Stimulated activated CD4-positive, alpha-beta T cell treated with anti-CD3 and anti-CD28 coated beads, Interleukin-15, amount 100 ng/mL, for 24 hours (primary cell): ENCODE data around the gene ADAMTS15.

Experiments used
- DNase-seq: peaks from one replicate; pipeline ENCODE4 v3.0.0-alpha.2; 2020

The ADAMTS15 gene

DNA sequence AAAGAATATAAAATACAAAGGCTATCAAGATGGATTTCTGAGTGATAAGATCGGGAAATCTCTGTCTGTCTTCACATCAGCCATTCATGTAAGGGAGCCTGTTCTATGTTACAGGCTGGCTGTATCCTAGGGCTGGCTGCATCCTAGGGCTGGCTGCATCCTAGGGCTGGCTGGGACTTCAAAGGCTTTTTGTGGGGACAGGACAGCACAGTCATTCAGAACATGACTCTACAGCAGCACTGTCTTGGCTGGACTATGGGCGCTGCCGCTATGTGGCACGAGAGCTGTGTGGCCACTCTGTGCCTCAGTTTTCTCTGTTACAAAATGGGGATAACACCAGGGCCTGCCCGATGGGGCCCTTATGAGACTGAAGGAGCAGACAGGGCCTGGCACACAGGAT, 30.2 kb upstream of the ADAMTS15 start:
- no peak for DNase-seq

DNA sequence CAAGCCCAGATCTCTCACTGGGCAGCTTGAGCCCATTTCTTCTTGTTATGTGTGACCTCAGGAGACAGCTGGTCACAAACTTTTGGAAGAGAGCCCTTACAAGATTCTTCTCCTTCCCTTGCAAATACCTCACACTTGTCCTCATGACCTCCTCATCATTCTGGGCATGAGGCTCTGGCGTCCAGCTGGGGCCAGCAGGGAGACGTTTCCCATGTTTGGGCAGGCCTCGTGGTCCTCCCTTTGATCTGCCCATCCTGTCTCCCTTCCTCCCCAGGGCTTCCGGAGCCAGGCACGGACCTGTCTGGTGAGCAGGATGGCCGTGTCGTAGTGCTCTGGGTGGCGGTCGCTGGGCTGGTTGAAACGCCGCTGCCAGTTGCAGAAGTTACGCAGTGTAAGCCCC, 29.7 kb upstream of the ADAMTS15 start:
- no peak for DNase-seq

DNA sequence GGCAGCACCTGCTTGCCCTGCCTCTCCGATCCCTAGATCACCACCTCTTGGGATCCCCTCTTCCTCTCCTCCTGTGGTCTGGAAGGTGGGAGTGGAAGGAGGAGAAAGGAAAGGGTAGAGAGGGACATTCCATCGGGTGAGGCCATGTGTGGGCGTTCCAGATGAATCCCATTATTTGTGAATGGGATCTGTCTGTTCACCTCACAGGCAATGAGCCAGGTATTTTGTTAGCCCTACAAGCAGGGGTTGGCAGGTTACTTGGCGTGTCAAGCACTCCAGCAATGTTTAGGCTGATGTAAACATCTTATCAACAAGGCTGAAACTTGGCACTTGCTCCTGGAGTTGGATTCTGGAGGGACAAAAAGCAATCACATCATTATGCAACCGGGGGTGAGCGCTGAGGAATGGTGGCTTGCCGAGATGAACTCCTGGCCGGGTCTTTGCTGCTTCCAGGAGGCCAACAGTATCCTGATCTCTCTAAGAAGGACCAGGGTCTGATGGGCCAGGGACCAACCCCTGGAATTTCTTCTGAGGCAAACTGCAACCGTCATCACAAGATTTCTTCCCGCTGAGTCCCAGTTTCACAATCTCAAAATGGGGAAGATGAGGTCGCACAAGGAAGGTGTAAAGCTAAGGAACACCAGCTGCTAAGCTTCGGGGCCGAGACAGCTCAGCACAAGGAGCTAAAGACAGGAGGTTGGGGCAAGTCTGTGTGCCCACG, 27.8 kb upstream of the ADAMTS15 start:
- no peak for DNase-seq

DNA sequence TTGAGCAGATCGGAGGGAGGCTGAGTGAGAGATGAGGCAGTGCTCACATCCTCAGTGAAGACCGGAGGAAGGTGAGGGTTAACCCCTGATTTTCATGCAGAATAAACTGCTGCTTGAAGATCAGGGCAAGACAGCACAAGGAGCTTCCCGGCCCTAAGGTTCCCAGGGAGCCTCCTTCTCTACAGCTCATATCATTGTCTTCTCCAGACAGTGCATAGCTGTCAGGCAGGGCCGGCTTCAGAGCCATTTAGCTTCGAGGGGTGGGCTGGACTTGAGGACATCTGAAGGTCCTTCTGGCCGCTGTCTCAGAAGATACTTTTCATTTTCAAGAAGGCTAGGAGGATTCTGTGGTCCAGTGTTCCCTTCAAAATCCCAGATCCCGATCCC, 27.3 kb upstream of the ADAMTS15 start:
- no peak for DNase-seq

DNA sequence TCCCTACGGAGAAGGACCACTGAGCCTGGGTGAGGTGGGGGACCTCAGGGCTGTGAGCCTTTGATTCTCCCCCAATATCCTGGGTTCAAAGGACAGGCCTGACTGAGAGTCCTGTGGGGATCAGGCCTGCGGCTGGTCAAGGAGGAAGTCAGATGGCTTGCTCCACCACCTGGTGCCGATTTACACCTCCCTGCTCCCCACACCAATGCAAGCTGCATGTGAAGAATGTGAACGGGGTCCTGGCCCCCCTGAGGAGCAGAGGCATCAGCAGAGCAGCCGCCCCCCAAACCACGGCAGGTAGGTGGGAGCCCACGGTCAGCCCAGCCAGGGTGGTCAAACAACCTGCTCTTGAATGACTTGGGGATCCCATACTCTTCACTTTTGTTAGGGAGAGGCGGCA, 26.7 kb upstream of the ADAMTS15 start:
- no peak for DNase-seq

DNA sequence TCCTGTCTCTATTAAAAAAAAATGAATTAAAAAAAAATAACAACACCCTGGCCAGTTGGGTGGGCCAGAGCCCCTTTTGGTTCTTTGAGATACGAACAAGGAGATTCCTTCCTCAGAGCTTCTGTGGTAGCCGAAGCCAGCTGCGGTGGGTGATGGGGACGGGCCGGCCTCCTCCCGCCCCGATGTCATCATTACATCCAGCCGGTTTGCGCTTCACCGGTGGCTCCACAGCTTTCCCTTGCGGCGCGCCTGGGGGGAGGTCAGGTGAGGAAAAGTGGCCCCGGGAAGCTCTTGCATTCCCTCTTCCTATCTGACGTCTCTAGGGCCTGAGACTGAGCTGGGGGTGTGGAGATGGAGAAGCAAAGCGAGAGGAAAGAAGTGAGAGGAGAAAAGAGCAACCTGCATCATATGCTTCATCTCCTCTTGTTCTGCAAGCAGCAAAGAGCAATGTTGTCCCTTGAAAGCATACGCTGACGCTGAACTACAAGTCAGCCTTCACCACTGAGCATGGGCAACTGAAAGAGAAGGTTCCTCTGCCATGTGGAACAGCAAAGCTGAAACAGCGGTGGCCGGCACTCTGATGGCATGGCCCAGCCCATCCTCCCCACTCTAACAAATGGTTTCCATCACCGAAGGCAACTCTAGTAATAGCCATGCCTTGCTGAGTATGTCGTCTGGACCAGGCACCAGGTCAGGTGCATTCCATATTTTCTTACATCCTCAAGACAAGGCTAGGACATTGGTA, 26.0 kb upstream of the ADAMTS15 start:
- DNase-seq, result no peak

DNA sequence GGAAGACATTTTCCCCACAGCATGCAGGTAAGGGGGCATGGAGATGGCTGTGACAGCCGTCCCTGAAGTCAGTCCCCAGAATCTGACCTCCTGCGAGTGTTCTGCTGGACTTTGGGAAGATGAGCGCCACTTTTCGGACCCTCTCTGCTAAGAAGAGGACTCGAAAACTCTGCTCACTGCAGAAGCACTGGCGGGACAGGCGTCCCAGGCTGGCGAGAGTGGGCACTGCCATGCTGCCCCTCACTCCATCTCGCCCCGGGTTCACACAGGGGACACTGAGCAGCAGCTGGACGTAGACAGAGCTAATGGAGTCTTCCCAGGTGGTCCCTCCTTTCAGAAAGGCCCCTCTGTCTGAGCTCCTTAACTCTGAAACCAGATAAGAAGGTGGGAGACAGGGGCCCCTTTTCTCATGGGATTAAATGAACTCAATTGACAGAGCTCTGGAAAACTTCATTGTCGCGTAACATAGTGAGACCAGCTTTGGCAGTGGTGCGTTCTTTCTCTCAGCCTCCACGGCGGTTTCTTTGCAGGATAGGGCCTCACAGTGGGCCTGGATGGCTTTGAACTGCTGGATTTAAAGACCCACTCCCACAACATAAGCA, 24.8 kb upstream of the ADAMTS15 start:
- no peak for DNase-seq

DNA sequence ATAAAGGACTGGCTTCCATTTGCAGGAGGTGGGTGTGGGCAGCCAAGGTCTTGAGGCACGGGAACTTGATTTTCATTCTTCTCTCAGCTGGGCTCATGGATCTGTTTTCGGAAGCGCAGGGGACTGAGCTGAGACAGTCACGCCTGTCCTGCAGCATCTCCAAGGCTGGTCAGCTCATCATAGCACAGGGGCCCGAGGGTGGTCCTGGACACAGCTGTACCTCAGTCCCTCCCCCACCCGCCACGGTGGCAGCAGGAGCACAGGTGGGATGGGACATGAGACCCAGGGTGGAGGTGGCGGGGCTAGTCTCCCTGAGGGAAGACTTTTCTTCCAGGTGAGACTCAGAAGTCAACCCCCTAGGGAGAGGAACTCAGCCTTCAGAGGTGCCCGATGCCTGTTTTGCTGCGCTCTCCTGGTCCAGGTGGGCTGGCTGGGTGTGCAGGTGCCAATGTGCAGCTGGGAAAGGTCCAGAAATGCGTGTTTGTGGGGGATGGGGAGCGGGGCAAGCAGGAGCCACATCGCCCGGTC, 23.8 kb upstream of the ADAMTS15 start:
- DNase-seq, result no peak

DNA sequence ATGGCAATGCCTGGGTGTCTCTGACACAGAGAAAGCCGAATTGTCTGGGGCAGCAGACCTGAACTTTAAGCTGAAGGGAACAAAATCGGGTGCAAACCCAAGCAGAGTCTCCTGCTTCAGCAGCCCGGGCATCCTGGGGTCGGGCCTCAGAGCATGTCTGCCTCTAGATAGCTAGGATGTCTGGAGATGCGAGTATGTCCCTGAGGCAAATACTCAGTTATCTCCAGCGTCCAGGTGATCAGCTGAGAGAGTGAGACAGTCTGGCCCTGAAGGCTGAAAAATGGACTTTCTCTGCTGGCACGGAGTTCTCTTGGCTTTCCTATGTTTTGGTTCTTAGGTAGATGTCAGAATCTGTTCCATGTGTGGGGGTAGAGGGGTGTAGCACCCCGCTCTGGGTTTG, 23.3 kb upstream of the ADAMTS15 start:
- no peak for DNase-seq

DNA sequence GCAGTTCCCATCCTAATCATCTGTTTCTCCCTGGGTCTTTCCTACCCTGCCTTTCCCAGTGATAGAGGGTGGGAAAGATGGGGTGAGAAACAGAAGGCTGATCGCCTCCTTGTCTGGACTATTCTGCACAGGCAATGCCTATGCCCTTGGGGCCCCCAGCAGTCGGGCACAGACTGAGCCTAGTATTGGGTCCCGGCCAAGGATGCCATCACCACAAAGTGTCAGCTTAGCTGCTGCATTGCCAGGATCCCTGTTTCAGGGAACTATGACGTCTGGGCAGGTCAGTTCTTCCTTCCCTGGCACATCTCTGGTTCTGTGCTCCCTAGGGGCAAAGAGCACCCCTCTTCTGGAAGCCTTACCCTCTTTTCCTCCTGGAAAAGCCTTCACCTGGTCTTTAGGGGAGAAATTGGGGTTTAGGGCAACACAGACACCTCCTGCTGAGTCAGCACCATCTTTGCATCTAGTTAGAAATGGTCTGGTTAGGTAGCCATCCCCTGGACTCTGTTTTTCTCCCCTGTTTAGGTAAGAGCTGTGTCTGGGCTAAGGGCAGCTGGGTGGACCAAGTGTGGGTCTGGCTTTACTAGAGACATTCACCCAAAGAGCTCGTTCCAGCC, 22.1 kb upstream of the ADAMTS15 start:
- DNase-seq, result no peak

DNA sequence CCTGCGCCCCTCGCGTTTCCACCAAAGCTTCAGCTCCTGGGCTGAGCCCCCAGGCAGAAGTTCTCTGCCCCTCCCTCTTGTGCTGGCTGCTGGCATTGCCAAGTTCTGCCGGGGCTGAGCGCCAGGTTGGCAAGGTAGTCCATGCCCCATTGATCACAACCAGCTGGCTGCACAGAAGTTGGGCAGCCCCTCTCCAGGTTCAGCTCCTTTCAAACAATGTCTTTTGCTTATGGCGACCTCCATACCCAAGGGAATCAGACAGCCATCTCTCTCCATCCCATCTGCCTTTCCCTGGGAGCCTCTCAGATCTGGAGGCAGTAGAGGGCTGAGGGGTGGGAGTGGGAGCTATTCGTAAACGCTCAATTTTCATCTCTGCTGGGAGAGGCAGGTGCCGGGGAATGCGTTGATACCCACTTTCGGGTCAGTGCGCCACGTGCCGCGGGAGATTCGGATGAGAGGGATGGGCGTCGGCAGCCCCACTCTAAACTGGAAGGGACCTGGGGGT, 21.6 kb upstream of the ADAMTS15 start:
- no peak for DNase-seq

DNA sequence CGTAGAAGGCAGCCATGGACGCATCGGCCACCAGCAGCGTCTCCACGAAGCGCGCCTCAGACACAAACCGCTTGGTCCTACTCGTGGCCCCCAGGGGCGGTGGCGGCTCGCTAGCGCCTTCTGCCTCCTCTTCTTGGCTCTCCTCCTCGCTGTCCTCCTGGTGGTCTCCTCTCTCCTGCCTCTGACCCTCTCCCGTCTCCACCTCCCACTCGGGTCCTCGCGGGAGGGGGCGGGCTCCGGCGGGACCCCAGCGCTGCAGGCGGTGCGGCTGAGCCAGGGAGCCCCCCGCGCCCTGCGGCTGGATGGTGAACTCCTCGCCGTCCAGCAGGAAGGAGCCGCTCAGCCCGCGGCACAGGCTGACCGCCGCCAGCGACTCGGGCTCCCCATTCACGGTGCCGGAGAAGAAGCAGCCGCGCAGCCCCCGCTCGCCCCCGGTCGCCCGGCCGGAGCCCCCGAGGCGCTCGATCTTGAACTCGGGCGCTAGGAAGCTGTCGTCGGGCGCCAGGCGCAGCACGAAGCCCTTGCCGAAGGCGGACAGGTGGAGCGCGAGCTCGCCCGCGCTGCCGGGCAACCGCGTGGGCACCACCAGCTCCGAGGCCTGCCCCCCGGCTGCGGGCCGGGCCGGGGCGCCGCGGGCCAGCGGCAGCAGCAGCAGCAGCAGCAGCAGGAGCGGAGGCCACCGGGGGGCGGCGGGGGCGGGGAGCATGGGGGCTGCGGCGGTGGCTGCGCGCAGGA, 20.7 kb upstream of the ADAMTS15 start:
- DNase-seq, result no peak

DNA sequence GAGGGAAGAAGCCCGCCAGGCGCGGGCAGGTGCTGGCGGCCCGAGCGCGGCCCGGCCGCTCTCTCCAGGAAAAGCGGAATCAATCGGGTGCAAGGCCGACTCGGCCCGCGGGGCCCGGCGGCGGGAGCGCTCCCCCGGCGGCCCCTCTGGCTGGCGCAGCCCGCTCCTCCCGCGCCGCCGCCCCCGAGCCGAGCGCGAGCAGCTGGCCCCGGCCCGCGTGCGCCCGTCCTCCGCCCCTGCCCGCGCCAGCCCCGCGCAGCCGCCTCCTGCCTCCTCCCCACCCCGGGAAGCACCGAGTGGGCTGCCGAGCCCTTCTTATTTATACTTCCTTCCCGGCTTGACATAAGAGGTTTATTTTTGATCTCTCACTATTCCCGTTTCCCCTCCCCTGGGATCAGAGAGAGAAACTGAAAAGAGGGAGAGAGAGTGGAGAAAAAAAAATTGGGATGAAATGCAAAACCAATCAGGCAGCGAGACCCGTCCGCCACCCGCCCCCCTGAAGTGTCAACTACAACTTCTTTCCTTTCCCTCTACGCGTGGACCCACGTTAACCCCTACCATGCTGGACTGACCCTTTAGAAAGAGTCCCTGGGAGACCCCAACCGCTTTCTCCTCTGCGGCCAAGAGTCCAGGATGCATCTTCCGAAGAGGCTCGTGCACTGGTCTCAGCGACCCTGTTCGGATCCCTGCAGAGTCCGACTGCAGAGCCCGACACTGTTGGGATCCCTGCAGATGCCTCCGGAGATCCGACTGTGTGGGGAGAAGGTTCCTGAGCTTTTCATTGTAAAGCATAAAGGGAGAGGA, 19.9 kb upstream of the ADAMTS15 start, which contains the start of gene ADAMTS8:
Gene ADAMTS8, minus strand, starts transcription at position 294 of the 804 bp plus-strand sequence. CDS start 323 bp downstream, outside the sequence.
- peak; percentile 21 for DNase-seq

DNA sequence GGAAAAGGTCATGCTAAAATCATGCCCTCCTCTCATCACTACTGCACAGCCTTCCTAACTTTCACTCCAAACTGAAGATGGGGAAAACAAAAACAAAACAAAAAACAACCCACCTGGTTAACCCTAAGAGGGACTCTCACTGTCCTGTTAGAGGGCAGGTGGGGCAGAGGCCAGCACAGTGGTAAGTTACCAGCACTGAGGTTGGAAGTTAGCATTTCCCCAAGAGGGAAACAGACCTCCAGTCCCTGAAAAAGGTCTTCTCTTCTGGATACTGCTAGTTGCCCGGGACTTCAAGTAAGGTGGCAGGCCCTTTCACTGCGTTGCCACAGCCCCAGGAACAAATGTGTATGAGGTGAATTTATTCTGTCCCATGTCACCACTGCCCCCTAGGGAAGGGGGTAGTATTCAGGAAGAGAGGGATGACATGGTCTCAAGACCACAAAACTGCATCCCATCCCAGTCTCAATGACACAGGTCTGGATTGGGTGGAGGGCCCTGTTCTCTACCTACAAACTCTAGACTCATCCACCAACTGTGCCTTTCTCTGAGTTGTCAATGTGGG, 19.2 kb upstream of the ADAMTS15 start:
- DNase-seq, result no peak

DNA sequence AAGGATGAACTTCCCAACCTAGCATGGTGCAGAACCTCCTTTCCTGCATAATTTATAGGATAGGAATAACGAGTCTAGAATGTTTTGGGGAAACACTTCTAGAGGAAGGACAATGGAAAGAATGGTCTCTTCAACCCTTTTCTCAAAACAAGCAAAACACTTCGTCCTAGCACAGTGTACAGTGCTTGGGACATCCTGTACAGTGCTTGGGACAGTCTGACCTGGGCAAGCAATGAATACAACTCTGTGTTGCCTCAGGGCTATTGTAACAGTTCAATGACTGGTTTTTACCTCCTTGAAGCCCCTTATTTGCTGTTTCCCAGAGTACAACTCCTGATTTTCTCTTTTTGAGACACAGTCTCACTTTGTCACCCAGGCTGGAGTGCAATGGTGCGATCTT, 18.5 kb upstream of the ADAMTS15 start:
- DNase-seq, result no peak

DNA sequence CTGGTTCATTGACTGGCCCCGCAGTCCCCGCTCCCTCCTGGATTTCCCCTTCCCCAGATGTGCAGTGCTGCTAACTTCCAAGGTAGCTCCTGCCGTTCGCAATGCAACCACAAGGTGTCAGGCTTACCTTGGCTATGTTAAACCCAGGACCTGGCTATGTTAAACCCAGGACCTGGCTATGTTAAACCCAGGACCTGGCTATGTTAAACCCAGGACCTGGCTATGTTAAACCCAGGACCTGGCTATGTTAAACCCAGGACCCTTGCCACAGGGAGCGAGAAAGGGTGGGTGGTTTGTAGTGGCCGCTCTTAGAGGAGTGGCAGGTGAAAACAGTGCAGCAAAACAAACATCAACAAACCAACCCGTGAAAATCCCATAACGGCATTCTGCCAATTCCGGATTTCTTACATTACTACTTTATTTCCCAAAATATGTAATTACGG, 17.1 kb upstream of the ADAMTS15 start:
- DNase-seq, result peak; percentile 81

DNA sequence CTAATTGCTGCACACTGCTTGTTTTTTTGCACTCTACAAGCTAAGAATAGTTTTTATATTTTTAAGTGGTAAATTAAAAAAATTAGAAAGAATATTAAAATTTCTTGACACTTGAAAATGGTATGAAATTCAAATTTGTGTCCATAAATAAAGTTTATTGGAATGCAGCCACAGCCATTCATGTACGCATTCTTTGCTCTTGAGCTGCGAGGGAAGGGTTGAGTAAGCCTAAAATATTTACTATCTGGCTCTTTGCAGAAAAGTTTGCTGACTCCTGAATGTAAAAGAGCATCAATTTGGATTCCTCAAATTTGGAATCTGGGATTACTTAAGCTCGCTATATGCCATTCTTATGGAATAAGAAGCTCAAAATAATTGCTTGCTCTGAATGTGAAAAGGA, 16.6 kb upstream of the ADAMTS15 start:
- DNase-seq, result no peak

DNA sequence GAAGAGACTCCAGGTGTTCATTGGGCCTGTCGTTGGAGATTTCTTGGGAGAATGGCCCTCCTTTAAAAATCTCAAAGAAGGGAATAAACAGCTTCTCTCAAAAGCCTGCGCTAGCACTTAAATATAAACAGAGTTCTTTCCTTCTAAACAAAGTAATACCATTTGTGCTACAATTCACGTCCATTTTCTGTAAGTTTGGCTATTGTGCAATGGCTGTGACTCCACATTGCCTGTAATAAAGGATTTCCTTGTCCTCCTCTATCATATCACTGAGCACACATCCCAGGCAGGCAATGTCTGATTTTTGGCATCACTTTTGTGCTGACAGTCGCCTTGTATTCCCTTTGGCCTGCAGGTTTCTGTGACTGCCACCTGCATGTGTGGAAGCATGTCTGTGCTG, 15.1 kb upstream of the ADAMTS15 start:
- no peak for DNase-seq

DNA sequence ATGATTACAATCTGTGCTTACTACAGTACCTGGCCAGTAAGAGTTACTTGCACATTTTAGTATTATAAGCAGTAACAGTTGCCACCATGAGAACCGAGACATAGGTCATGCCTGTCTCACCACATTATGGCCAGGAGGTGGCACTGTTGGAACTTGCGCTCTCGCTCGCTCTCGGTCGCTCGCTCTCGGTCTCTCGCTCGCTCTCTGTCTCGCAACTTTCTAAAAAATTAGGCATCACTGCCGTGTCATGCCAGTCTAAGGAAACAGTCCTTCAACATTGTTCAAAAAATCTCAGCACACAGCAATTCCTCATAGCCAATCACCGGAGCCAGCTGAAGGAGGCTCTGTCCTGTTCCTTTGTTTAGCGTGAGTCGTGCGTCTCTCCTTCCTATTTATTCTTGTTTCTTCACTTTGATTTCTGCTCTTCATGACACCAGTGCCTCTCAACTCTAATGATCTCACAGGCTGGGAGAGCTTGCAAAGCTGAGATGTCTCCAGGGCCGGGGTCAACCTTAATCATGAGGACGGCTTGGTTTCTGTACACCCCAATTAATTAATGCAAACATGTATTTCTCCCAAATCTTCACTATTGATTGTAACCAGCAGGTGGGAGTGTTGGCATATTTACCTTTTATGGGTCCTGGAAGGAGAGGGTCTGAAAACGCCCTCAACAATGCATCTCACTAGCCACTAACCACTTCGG, 13.8 kb upstream of the ADAMTS15 start:
- peak; percentile 77 for DNase-seq

DNA sequence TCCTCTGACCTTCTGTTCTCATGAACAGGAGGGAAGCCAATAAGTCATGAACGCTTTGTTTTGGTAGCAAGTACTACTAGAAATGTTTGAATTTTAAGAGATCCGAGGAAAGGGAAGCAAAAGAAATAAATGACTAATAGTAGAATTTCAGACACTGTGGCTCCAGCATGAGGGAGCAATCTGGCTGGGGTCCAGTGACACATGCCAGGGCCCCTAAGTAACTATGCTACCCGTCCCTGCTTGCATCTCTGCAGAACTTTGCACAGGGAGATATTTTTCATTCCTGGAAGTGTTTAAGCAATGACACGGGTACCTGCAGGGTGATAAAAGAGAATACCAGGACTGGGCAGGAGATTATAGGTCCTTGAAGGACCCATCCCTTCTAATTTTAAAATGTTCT, 12.8 kb upstream of the ADAMTS15 start:
- no peak for DNase-seq

DNA sequence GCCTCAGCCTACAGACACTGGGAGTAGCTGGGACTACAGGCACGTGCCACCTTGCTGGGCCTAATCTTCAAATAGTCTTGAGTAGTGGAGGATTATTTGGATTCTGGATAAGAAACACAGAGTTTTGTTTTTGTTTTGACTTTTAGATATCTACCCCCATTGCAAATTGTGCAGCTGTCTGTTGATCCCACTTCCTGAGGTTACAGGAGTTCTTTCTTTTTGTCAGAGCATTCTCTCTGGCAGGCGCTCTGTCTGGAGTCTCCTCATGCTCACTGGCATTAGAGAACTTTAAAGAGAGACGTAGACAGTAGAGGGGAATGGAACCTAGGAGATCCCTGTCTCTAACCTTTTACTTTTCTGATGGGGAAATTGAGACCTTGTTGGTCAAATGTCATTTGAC, 12.3 kb upstream of the ADAMTS15 start:
- DNase-seq, result no peak
